22Rv1 (cell line): ENCODE data around the gene KCTD19.

Source experiments
- H3K27ac ChIP-seq: fragments of 450-650 bp; 2 replicates; pipeline ENCODE4 v1.5.1; 2017
- CTCF ChIP-seq: fragments of 450-650 bp; IDR thresholded peaks from 2 replicates; pipeline ENCODE4 v1.5.1; 2017; ENCODE audit warnings: mild to moderate bottlenecking
- ZFX ChIP-seq: fragments of 450-650 bp; IDR thresholded peaks from 2 replicates; pipeline ENCODE4 v1.6.1; 2017; ENCODE audit warnings: antibody characterized with exemption, borderline replicate concordance

The KCTD19 gene

DNA sequence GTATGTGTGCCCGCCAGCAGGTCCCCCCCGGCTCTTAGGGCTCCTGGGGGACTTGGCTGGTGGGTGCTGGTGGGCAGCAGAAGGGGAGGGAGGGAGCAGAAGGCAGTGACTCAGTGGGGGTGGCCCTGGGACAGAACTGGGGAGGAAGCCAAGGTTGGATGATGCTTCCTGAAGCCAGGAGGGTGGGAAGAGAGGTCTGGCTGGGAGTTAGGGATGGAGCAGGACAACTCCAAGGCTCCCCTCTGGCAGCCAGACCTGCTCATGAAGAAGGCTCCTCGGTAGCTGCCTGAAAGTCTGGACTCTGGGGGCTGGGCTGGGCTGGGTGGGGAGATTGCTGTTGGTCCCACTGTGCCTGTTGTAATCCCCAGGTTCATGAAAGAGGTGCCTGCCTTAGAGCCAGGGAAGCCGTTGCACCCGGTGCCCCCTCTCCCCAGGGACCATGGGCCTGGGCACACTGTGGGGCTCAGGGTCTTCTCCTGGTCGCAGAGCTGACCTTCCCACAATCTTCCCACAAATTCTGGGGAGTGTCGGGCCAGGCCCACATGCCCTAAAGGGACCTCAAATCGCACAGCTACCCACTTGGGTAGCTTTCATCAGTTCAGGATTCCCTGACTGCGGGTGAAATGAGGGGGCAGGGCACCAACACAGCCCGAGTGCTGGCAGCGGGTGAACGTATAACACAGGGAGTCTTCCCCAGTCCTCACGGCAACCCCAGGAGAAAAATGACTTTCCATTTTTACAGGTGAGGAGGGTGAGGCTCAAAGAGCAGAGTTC, 48.4 kb downstream of the KCTD19 start:
- peak overlapping the region; percentile 78 for H3K27ac ChIP-seq

GRCh38 chr16:67277294-67277998, 49.1 kb downstream of the KCTD19 start:
- TF ChIP-seq ZFX (no peak), CTCF (no peak)
- peak overlapping the region; percentile 78; the same call in 1 of the 2 replicates for H3K27ac ChIP-seq

More for the DNA sequence above, 48.4 kb downstream of the KCTD19 start:
- no peak for TF ChIP-seq ZFX
- TF ChIP-seq CTCF: no peak

- TF ChIP-seq ZFX (no peak), CTCF (no peak)
- peak overlapping the region; percentile 7; the same call in 1 of the 2 replicates for H3K27ac ChIP-seq
Measured at GRCh38 chr16:67275321-67275720, 51.2 kb downstream of the KCTD19 start.

GRCh38 chr16:67271446-67271845, 55.1 kb downstream of the KCTD19 start:
- no peak for TF ChIP-seq CTCF
- no peak for TF ChIP-seq ZFX

DNA sequence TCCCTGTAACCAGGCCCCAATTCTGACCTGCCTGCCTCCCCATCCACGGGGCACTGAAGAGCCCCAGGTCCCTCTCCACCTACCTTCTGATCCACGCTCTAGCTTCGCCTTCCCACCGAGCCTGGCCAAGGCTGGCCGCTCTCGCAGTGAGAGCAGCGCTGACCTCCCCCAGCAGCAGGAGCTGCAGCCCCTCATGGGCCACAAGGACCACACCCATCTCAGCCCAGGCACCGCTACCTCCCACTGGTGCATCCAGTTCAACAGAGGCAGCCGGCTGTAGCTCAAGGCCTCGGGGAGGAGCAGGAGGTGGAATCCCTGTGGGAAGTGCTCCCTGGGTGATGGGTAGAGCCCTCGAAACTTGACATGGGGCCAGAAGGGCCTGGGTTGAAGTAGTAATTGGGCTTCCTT, 55.6 kb downstream of the KCTD19 start:
- no peak overlapping the region for H3K27ac ChIP-seq
- TF ChIP-seq ZFX (no peak), CTCF (no peak)

More at GRCh38 chr16:67271446-67271845, 55.1 kb downstream of the KCTD19 start:
- no peak overlapping the region for H3K27ac ChIP-seq

- TF ChIP-seq ZFX (no peak), CTCF (no peak)
- H3K27ac ChIP-seq: no peak overlapping the region
Measured at GRCh38 chr16:67269766-67270165, 56.8 kb downstream of the KCTD19 start.

GRCh38 chr16:67268136-67268579, 58.4 kb downstream of the KCTD19 start:
- H3K27ac ChIP-seq: no peak overlapping the region
- TF ChIP-seq CTCF (no peak), ZFX (no peak)
